ENCODE data around the gene FAM177B.

Gene FAM177B

GRCh38 chr1:222785529-222785928 is 48.5 kb downstream of the FAM177B start:
- TF ChIP-seq CTCF (IDR thresholded peaks at IDR 0.05; ENCODE audit: insufficient read depth, missing control alignments), result no peak
- FAIRE-seq, result no peak
- no peak for DNase-seq (ENCODE audit: insufficient read length, low spot score)

GRCh38 chr1:222786121-222786520 is 49.1 kb downstream of the FAM177B start:
- TF ChIP-seq CTCF (IDR thresholded peaks at IDR 0.05; ENCODE audit: insufficient read depth, missing control alignments), result no peak
- FAIRE-seq (no peak), DNase-seq (ENCODE audit: insufficient read length, low spot score) (no peak)

- no peak for FAIRE-seq
These were observed 50.7 kb downstream of the FAM177B start for GRCh38 chr1:222787729-222788128.

GRCh38 chr1:222788402-222789156 is 51.6 kb downstream of the FAM177B start:
- FAIRE-seq (no peak), DNase-seq (ENCODE audit: insufficient read length, low spot score) (no peak)
- TF ChIP-seq CTCF (IDR thresholded peaks at IDR 0.05; ENCODE audit: insufficient read depth, missing control alignments), result no peak

More at GRCh38 chr1:222787729-222788128, 50.7 kb downstream of the FAM177B start:
- no peak for DNase-seq (ENCODE audit: insufficient read length, low spot score)
- no peak for TF ChIP-seq CTCF (IDR thresholded peaks at IDR 0.05; ENCODE audit: insufficient read depth, missing control alignments)

GRCh38 chr1:222790115-222790514 is 53.1 kb downstream of the FAM177B start:
- FAIRE-seq, result no peak
- TF ChIP-seq CTCF (IDR thresholded peaks at IDR 0.05; ENCODE audit: insufficient read depth, missing control alignments), result no peak
- no peak for DNase-seq (ENCODE audit: insufficient read length, low spot score)

GRCh38 chr1:222790520-222790919 is 53.5 kb downstream of the FAM177B start:
- FAIRE-seq (no peak), DNase-seq (ENCODE audit: insufficient read length, low spot score) (no peak)
- no peak for TF ChIP-seq CTCF (IDR thresholded peaks at IDR 0.05; ENCODE audit: insufficient read depth, missing control alignments)

GRCh38 chr1:222791006-222791710 is 54.2 kb downstream of the FAM177B start:
- DNase-seq (ENCODE audit: insufficient read length, low spot score) (no peak), FAIRE-seq (no peak)
- no peak for TF ChIP-seq CTCF (IDR thresholded peaks at IDR 0.05; ENCODE audit: insufficient read depth, missing control alignments)
